MM.1S (cell line): Measurements from ENCODE around the gene BTRC.

Experiments
- DNase-seq: peaks from one replicate; pipeline ENCODE4 v3.0.0-alpha.2; 2015
- H2AFZ ChIP-seq: fragments of 300-600 bp; sonication (generic); 2 replicates; pipeline ENCODE4 v1.6.0; 2016; ENCODE audit warnings: antibody characterized with exemption, low read length
- H3F3A ChIP-seq: fragments of 300-600 bp; sonication (generic); 2 replicates; pipeline ENCODE4 v1.6.1; 2016; ENCODE audit warnings: mild to moderate bottlenecking, antibody characterized with exemption, low read length, moderate library complexity, mixed read lengths; ENCODE audit not compliant: insufficient read depth
- H3K27ac ChIP-seq: fragments of 300-600 bp; sonication (generic); 2 replicates; pipeline ENCODE4 v1.5.1; 2016; ENCODE audit warnings: mild to moderate bottlenecking, low read length
- H3K27me3 ChIP-seq: fragments of 300-600 bp; sonication (generic); replicated peaks from 2 replicates; pipeline ENCODE4 v1.6.0; 2016; ENCODE audit warnings: low read length; ENCODE audit not compliant: insufficient read depth
- H3K36me3 ChIP-seq: fragments of 300-600 bp; sonication (generic); replicated peaks from 2 replicates; pipeline ENCODE4 v1.6.1; 2016; ENCODE audit warnings: mild to moderate bottlenecking, low read length, mixed read lengths; ENCODE audit not compliant: insufficient read depth
- H3K4me1 ChIP-seq: fragments of 300-600 bp; sonication (generic); 2 replicates; pipeline ENCODE4 v1.6.1; 2016; ENCODE audit warnings: low read length, mixed read lengths
- H3K4me2 ChIP-seq: fragments of 300-600 bp; sonication (generic); 2 replicates; pipeline ENCODE4 v1.6.0; 2016; ENCODE audit warnings: low read depth, low read length
- H3K4me3 ChIP-seq: fragments of 300-600 bp; sonication (generic); 2 replicates; pipeline ENCODE4 v1.5.1; 2016; ENCODE audit warnings: low read length, mixed read lengths
- H3K79me2 ChIP-seq: fragments of 300-600 bp; sonication (generic); 2 replicates; pipeline ENCODE4 v1.6.1; 2016; ENCODE audit warnings: mixed run types, low read length, mixed read lengths
- H3K9ac ChIP-seq: fragments of 300-600 bp; sonication (generic); 2 replicates; pipeline ENCODE4 v1.6.1; 2016; ENCODE audit warnings: low read length, mixed read lengths
- H3K9me2 ChIP-seq: fragments of 300-600 bp; sonication (generic); replicated peaks from 2 replicates; pipeline ENCODE4 v1.6.1; 2016; ENCODE audit warnings: mild to moderate bottlenecking, low read length, mixed read lengths; ENCODE audit not compliant: insufficient read depth
- H3K9me3 ChIP-seq: fragments of 300-600 bp; sonication (generic); replicated peaks from 2 replicates; pipeline ENCODE4 v1.6.1; 2016; ENCODE audit warnings: mild to moderate bottlenecking, low read length, mixed read lengths; ENCODE audit not compliant: insufficient read depth
- H4K20me1 ChIP-seq: fragments of 300-600 bp; sonication (generic); 2 replicates; pipeline ENCODE4 v1.6.1; 2016; ENCODE audit warnings: mild to moderate bottlenecking, low read length, moderate library complexity, mixed read lengths; ENCODE audit not compliant: insufficient read depth
- EZH2phosphoT487 ChIP-seq: fragments of 300-600 bp; sonication (generic); IDR thresholded peaks from 2 replicates; pipeline ENCODE4 v1.6.1; 2018; ENCODE audit warnings: antibody characterized with exemption, low read length
- TF ChIP-seq, protein P1 (sequence below): fragments of 300-600 bp; sonication (generic); IDR thresholded peaks from 2 replicates; pipeline ENCODE4 v1.5.1; 2016; ENCODE audit warnings: antibody characterized with exemption, low read length, mixed read lengths

BTRC gene

DNA sequence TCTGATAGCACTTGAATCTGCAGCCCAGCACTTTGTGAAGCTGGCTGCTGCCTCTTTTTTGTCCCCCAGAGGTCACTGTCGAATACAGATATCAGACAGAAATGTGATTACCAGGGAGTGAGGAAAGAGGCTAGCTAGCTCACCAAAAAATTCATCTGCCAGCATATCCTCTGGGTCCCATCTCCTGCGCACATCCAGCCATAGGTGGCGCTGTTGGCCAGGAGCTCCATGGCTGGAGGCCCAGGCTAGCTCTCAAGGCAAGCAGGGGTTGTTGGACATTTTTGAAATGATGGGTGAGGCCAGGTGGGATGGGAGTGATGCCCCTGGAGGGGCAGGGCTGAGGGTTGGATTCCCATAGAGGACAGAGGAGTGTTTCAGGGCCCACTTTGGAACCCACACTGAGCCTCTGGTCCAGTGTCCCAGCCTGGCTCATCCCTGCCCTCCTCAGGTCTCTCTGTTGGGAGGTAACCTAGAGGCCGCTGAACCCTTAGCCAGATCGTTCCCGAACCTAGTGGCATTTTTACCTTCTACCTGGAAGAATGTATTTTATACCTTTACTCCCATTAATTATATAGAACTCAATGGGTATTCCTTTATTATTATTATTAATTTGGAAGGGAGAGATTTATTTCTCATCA, 248.9 kb downstream of the BTRC start:
- no peaks in the 10 kb centered on the region for H3K36me3 ChIP-seq
- peak; percentile 61 for DNase-seq
- H3K9ac ChIP-seq: no peak overlapping the region
- no peak overlapping the region for H3K27ac ChIP-seq
- H3K4me3 ChIP-seq: no peak overlapping the region
- no peaks in the 10 kb centered on the region for H3K9me2 ChIP-seq
- no peaks in the 10 kb centered on the region for H3K9me3 ChIP-seq
- TF ChIP-seq EZH2phosphoT487: no peak
- TF ChIP-seq, protein P1, sequence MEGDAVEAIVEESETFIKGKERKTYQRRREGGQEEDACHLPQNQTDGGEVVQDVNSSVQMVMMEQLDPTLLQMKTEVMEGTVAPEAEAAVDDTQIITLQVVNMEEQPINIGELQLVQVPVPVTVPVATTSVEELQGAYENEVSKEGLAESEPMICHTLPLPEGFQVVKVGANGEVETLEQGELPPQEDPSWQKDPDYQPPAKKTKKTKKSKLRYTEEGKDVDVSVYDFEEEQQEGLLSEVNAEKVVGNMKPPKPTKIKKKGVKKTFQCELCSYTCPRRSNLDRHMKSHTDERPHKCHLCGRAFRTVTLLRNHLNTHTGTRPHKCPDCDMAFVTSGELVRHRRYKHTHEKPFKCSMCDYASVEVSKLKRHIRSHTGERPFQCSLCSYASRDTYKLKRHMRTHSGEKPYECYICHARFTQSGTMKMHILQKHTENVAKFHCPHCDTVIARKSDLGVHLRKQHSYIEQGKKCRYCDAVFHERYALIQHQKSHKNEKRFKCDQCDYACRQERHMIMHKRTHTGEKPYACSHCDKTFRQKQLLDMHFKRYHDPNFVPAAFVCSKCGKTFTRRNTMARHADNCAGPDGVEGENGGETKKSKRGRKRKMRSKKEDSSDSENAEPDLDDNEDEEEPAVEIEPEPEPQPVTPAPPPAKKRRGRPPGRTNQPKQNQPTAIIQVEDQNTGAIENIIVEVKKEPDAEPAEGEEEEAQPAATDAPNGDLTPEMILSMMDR: peak; percentile 78
- H2AFZ ChIP-seq: no peak overlapping the region
- H3K4me1 ChIP-seq: no peaks in the 10 kb centered on the region
- no peaks in the 10 kb centered on the region for H3K79me2 ChIP-seq
- H3F3A ChIP-seq: no peaks in the 10 kb centered on the region
- no peaks in the 10 kb centered on the region for H4K20me1 ChIP-seq
- no peak overlapping the region for H3K4me2 ChIP-seq
- no peaks in the 10 kb centered on the region for H3K27me3 ChIP-seq
